ENCODE results near the gene SNX10. TPM values are rescaled to one million over a fixed set of nuclear protein-coding genes. Genes with fewer than 3 reads are reported as not detected.

SNX10 gene
- polyA plus RNA-seq, 3 donors, result 68.0 to 250 (median 219) TPM

- Mint-ChIP-seq H3K4me3 (peak overlapping the region; percentile 68 to 87), H3K36me3 (peaks cover 50 to 73% of the 10 kb centered on the region in 2 donors), H3K9me3 (peaks cover 0 to 2% (median 0%) of the 10 kb centered on the region in 7 donors), H3K27ac (peak overlapping the region; percentile 98 to 99 (median 99)), H3K27me3 (ENCODE audit: low read depth in 3 of 3) (peaks cover 0 to 3% (median 0%) of the 10 kb centered on the region in 3 donors), H3K4me1 (peaks cover 92% of the 10 kb centered on the region)
- intact Hi-C loops (cut with micrococcal nuclease), result loop anchor here (1.0 to 10.0 kb wide), 2 partner anchors 11 to 50 kb away; no protein-coding TSS in a partner anchor
- peaks cover 87% of the 10 kb centered on the region for H3K79me2 ChIP-seq (ENCODE audit: insufficient read depth, low read length)
- no peaks in the 10 kb centered on the region for H3K9me3 ChIP-seq (replicated peaks in 1 of 2; ENCODE audit: control insufficient read depth in 1 of 2, insufficient read depth in 1 of 2, low read length in 2 of 2)
- no peaks in the 10 kb centered on the region for H4K20me1 ChIP-seq (ENCODE audit: insufficient read depth, low read length)
- peak overlapping the region; percentile 6 to 67 (median 41) for H3K4me3 ChIP-seq (replicated peaks in 1 of 3; ENCODE audit: low read depth in 2 of 3, low read length in 3 of 3)
- H3K27ac ChIP-seq (ENCODE audit: low read depth in 1 of 2, low read length in 2 of 2), result peak overlapping the region; percentile 95 to 98
- 12% methylated on average over 4 of the region's 9 CpGs for WGBS (ENCODE audit: insufficient coverage)
- H3K4me2 ChIP-seq (replicated peaks; ENCODE audit: extremely low read depth, low read length, poor library complexity, severe bottlenecking), result peak overlapping the region; percentile 69
- no peak for TF ChIP-seq CTCF (IDR thresholded peaks at IDR 0.05)
- H2AFZ ChIP-seq (ENCODE audit: insufficient read depth, low read depth, low read length, poor library complexity, severe bottlenecking), result peak overlapping the region; percentile 60
- no peaks in the 10 kb centered on the region for H3K27me3 ChIP-seq (ENCODE audit: control insufficient read depth in 2 of 2, insufficient read depth in 2 of 2, low read length in 2 of 2)
- peak overlapping the region; percentile 76 for H3K9ac ChIP-seq (ENCODE audit: insufficient read depth, low read length, poor library complexity, severe bottlenecking)
- H3K36me3 ChIP-seq (replicated peaks in 1 of 2; ENCODE audit: control insufficient read depth in 1 of 2, insufficient read depth in 2 of 2, low read length in 2 of 2), result peaks cover 21 to 40% of the 10 kb centered on the region in 2 donors
- DNase-seq, result peak; percentile 89 to 100 (median 95)
- peaks cover 86 to 88% of the 10 kb centered on the region in 2 donors for H3K4me1 ChIP-seq (ENCODE audit: control insufficient read depth in 1 of 2, insufficient read depth in 2 of 2, low read length in 2 of 2)
Measured at GRCh38 chr7:26305090-26305868, 13.6 kb downstream of the SNX10 start.

DNA sequence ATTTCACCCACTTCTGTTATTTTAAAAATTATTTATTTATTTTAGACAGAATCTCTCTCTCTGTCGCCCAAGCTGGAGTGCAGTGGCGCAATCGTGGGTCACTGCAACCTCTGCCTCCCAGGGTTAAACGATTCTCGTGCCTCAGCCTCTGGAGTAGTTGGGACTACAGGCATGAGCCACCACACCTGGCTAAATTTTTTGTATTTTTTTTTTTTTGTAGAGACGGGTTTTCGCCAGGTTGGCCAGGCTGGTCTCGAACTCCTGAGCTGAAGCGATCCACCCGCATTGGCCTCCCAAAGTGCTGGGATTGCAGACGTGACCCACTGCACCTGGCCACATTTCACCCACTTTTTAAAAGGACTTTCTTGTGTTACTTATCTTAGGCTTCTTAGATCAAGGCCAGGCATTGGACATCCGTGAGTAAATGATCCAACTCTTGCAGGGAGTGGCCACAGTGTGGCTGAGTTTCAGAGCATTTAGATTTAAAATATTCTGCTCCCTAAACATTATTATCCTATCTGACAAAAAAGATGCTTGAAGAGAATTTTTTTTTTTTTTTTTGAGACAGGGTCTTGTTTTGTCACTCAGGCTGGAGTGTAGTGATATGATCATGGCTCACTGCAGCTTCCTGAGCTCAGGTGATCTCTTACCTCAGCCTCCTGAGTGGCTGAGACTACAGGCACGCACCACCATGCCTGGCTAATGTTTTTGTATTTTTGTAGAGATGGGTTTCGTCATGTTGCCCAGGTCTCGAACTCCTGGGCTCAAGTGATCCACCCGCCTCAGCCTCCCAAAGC, 14.4 kb downstream of the SNX10 start:
- TF ChIP-seq CTCF (IDR thresholded peaks at IDR 0.05), result no peak
- H2AFZ ChIP-seq (ENCODE audit: insufficient read depth, low read depth, low read length, poor library complexity, severe bottlenecking), result no peak overlapping the region
- H3K4me3 Mint-ChIP-seq, result peak overlapping the region; percentile 4 to 87
- H4K20me1 ChIP-seq (ENCODE audit: insufficient read depth, low read length), result no peaks in the 10 kb centered on the region
- peaks cover 94% of the 10 kb centered on the region for H3K4me1 Mint-ChIP-seq
- H3K79me2 ChIP-seq (ENCODE audit: insufficient read depth, low read length), result peaks cover 87% of the 10 kb centered on the region
- peak overlapping the region; percentile 76 for H3K9ac ChIP-seq (ENCODE audit: insufficient read depth, low read length, poor library complexity, severe bottlenecking)
- no peak for DNase-seq
- no peaks in the 10 kb centered on the region for H3K27me3 ChIP-seq (ENCODE audit: control insufficient read depth in 2 of 2, insufficient read depth in 2 of 2, low read length in 2 of 2)
- H3K9me3 Mint-ChIP-seq, result peaks cover 0 to 2% (median 0%) of the 10 kb centered on the region in 7 donors
- no peaks in the 10 kb centered on the region for H3K9me3 ChIP-seq (replicated peaks in 1 of 2; ENCODE audit: control insufficient read depth in 1 of 2, insufficient read depth in 1 of 2, low read length in 2 of 2)
- peaks cover 52 to 73% of the 10 kb centered on the region in 2 donors for H3K36me3 Mint-ChIP-seq
- H3K27me3 Mint-ChIP-seq (ENCODE audit: low read depth in 3 of 3), result peaks cover 0 to 3% (median 0%) of the 10 kb centered on the region in 3 donors
- H3K4me2 ChIP-seq (replicated peaks; ENCODE audit: extremely low read depth, low read length, poor library complexity, severe bottlenecking), result peak overlapping the region; percentile 69
- H3K27ac Mint-ChIP-seq, result peak overlapping the region; percentile 94 to 99 (median 98)
- peak overlapping the region in 2 of 3 experiments; percentile 41 to 67 for H3K4me3 ChIP-seq (replicated peaks in 1 of 3; ENCODE audit: low read depth in 2 of 3, low read length in 3 of 3)
- peak overlapping the region; percentile 95 to 98 for H3K27ac ChIP-seq (ENCODE audit: low read depth in 1 of 2, low read length in 2 of 2)
- intact Hi-C loops (cut with micrococcal nuclease), result loop anchor here (1.0 to 10.0 kb wide), 2 partner anchors 12 to 49 kb away; no protein-coding TSS in a partner anchor
- peaks cover 19 to 42% of the 10 kb centered on the region in 2 donors for H3K36me3 ChIP-seq (replicated peaks in 1 of 2; ENCODE audit: control insufficient read depth in 1 of 2, insufficient read depth in 2 of 2, low read length in 2 of 2)
- WGBS (ENCODE audit: insufficient coverage), result 53% methylated on average over 4 of the region's 16 CpGs
- H3K4me1 ChIP-seq (ENCODE audit: control insufficient read depth in 1 of 2, insufficient read depth in 2 of 2, low read length in 2 of 2), result peaks cover 86 to 94% of the 10 kb centered on the region in 2 donors
